Activated CD4-positive, alpha-beta T cell treated with anti-CD3 and anti-CD28 coated beads for 36 hours (primary cell): Measurements from ENCODE around the gene IRF2. TPM values are rescaled to one million over a fixed set of nuclear protein-coding genes. Genes with fewer than 3 reads are reported as not detected.

Experiments
- ATAC-seq: fragments of 200-7000 bp; cut with Tn5 transposase; one replicate; pipeline ENCODE4 v1.10.0; 2021; ENCODE audit warnings: mild to moderate bottlenecking, moderate library complexity
- CTCF ChIA-PET: fragments of 350-600 bp; sonication (Branson Sonifier 250); formaldehyde crosslinking; loops from one replicate; lab custom pipeline; 2021; ENCODE audit warnings: antibody characterized with exemption; lab: Charles Lee
- POLR2A ChIA-PET: fragments of 350-600 bp; sonication (Branson Sonifier 250); formaldehyde crosslinking; loops from one replicate; lab custom pipeline; 2021; ENCODE audit warnings: antibody characterized with exemption, inconsistent platforms; lab: Charles Lee
- DNase-seq: peaks from one replicate; pipeline ENCODE4 v3.0.0-alpha.2; 2020
- H3K27ac Mint-ChIP-seq: one replicate; pipeline ENCODE4 v1.8.0; 2021; ENCODE audit warnings: mixed read lengths
- H3K27me3 Mint-ChIP-seq: one replicate; pipeline ENCODE4 v1.8.0; 2021; ENCODE audit warnings: mixed read lengths
- H3K36me3 Mint-ChIP-seq: one replicate; pipeline ENCODE4 v1.8.0; 2021; ENCODE audit warnings: low read depth, mixed read lengths
- H3K4me1 Mint-ChIP-seq: one replicate; pipeline ENCODE4 v1.8.0; 2021; ENCODE audit warnings: mixed read lengths
- H3K4me3 Mint-ChIP-seq: one replicate; pipeline ENCODE4 v1.8.0; 2021; ENCODE audit warnings: mild to moderate bottlenecking, moderate library complexity, mixed read lengths
- H3K9me3 Mint-ChIP-seq: one replicate; pipeline ENCODE4 v1.8.0; 2021; ENCODE audit warnings: low read depth, mixed read lengths
- intact Hi-C, 2 experiments: fragments of 100-400 bp; cut with DNase I in 1 of 2; cut with micrococcal nuclease in 1 of 2; formaldehyde crosslinking; loops; one replicate each; pipeline versions ENCODE4 v1.14.2 to v1.15.1; 2022 to 2024; cut with DNase I, micrococcal nuclease
- total RNA-seq, 2 experiments: library from RNA; stranded (reverse); gene quantifications; one replicate each; pipeline ENCODE4 v1.2.3, GENCODE V29; 2021

Gene IRF2
- total RNA-seq, 2 experiments from 2014 or later = 50.1 to 68.9 TPM

DNA sequence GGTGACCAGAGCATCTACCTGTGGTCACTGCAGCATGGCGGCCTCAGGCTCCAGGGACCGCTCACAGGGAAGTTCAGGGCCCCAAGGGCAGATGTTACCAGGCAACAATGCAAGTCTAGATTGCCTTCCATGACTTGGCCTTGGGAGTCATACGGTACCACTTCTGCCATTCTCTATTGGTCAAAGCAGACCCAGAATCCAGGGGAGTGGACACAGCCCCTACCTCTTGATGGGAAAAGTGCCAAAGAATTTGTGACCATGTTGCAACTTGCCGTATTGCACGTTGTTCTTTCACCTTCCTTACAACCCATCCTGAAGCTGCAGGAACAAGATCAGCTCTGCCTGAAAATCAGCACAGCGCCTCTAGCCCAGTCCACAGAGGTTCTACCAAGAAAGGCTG is 111.1 kb downstream of the IRF2 start:
- Mint-ChIP-seq H3K4me1 (peaks cover 6% of the 10 kb centered on the region), H3K27ac (no peak overlapping the region), H3K4me3 (no peak overlapping the region), H3K27me3 (no peaks in the 10 kb centered on the region), H3K36me3 (no peaks in the 10 kb centered on the region), H3K9me3 (no peaks in the 10 kb centered on the region)
- CTCF ChIA-PET = interaction anchor here (1.4 kb wide), 1 partner anchor 14 kb away, joined by 3 read pairs; no protein-coding TSS in a partner anchor
- POLR2A ChIA-PET = interaction anchor here (0.7 kb wide), 1 partner anchor 15 kb away, joined by 3 read pairs; no protein-coding TSS in a partner anchor
- intact Hi-C loops = no loop called here
- no peak for ATAC-seq
- no peak for DNase-seq

GRCh38 chr4:184362396-184362795 is 112.0 kb downstream of the IRF2 start:
- intact Hi-C loops = no loop called here
- no peak for ATAC-seq
- peaks cover 6% of the 10 kb centered on the region for H3K4me1 Mint-ChIP-seq
- no peak for DNase-seq
- no peak overlapping the region for H3K4me3 Mint-ChIP-seq
- H3K27me3 Mint-ChIP-seq = no peaks in the 10 kb centered on the region
- POLR2A ChIA-PET = no interaction called here
- no peak overlapping the region for H3K27ac Mint-ChIP-seq
- CTCF ChIA-PET = interaction anchor here (1.4 kb wide), 3 partner anchors 9 to 110 kb away, joined by 3 to 4 read pairs (median 3); no protein-coding TSS in a partner anchor
- peaks cover 2% of the 10 kb centered on the region for H3K36me3 Mint-ChIP-seq
- H3K9me3 Mint-ChIP-seq = peaks cover 2% of the 10 kb centered on the region

DNA sequence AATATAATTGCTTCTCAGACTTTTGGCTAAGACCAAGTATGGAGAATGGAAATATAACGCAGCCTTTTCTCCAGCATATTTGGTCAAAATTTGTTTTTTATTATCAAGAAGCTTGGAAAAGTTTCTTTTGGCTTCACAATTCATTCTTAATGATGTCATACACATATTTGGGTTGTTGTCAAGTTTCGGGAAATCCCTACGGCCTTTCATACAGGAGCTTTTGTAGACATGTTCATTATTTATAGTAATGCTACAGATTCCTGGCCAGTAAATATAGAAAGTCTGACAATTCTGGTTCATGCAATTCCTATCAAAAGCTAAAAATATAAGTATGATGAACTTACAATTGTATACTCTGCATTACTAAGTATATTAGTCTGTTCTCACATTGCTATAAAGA is 112.9 kb downstream of the IRF2 start:
- intact Hi-C loops = no loop called here
- no peaks in the 10 kb centered on the region for H3K27me3 Mint-ChIP-seq
- ChIA-PET CTCF (interaction anchor here (0.7 to 1.4 kb wide), 3 partner anchors 10 to 109 kb away, joined by 3 to 4 read pairs (median 3); no protein-coding TSS in a partner anchor), POLR2A (no interaction called here)
- DNase-seq (no peak), ATAC-seq (no peak)
- peaks cover 2% of the 10 kb centered on the region for H3K36me3 Mint-ChIP-seq
- no peak overlapping the region for H3K27ac Mint-ChIP-seq
- H3K9me3 Mint-ChIP-seq = peaks cover 2% of the 10 kb centered on the region
- H3K4me1 Mint-ChIP-seq = peaks cover 6% of the 10 kb centered on the region
- no peak overlapping the region for H3K4me3 Mint-ChIP-seq

DNA sequence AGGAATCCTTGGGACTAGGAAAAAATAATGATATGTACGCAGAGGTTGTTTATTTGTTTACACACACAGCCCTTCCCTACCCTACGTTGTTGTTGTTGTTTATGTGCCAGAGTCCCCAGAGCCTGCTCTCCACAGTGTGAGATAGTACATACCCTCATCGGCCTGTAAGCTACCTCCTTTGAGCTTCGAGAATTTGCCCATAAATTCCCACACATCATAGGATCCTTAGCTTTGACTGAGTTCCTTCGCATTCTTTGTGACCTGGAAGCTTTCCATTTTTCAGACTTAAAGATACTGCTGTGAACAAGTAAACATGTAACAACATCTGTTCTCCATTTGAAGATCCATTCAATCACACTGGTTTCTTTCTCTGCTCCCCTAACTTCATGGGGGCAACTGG is 114.5 kb downstream of the IRF2 start:
- POLR2A ChIA-PET = no interaction called here
- Mint-ChIP-seq H3K9me3 (peaks cover 2% of the 10 kb centered on the region), H3K4me3 (no peak overlapping the region), H3K27ac (no peak overlapping the region), H3K4me1 (peaks cover 15% of the 10 kb centered on the region), H3K36me3 (peaks cover 2% of the 10 kb centered on the region), H3K27me3 (no peaks in the 10 kb centered on the region)
- intact Hi-C loops = no loop called here
- ATAC-seq (no peak), DNase-seq (no peak)
- CTCF ChIA-PET = no interaction called here

GRCh38 chr4:184358521-184359232 is 115.7 kb downstream of the IRF2 start:
- no peak overlapping the region for H3K4me3 Mint-ChIP-seq
- ATAC-seq (no peak), DNase-seq (no peak)
- H3K9me3 Mint-ChIP-seq = peaks cover 2% of the 10 kb centered on the region
- no peak overlapping the region for H3K27ac Mint-ChIP-seq
- CTCF ChIA-PET = interaction anchor here (0.6 to 2.2 kb wide), 3 partner anchors 8 to 285 kb away, joined by 3 to 6 read pairs (median 4); no protein-coding TSS in a partner anchor
- peaks cover 2% of the 10 kb centered on the region for H3K36me3 Mint-ChIP-seq
- H3K27me3 Mint-ChIP-seq = no peaks in the 10 kb centered on the region
- intact Hi-C loops = no loop called here
- peaks cover 19% of the 10 kb centered on the region for H3K4me1 Mint-ChIP-seq
- POLR2A ChIA-PET = no interaction called here

- no peaks in the 10 kb centered on the region for H3K27me3 Mint-ChIP-seq
- H3K27ac Mint-ChIP-seq = no peak overlapping the region
- DNase-seq (no peak), ATAC-seq (no peak)
- intact Hi-C loops = no loop called here
- peaks cover 19% of the 10 kb centered on the region for H3K4me1 Mint-ChIP-seq
- H3K9me3 Mint-ChIP-seq = peaks cover 2% of the 10 kb centered on the region
- CTCF ChIA-PET = interaction anchor here (0.6 to 2.2 kb wide), 4 partner anchors 9 to 327 kb away, joined by 3 to 6 read pairs (median 4); no protein-coding TSS in a partner anchor
- H3K36me3 Mint-ChIP-seq = peaks cover 2% of the 10 kb centered on the region
- no peak overlapping the region for H3K4me3 Mint-ChIP-seq
- POLR2A ChIA-PET = no interaction called here
Measured at GRCh38 chr4:184357772-184358171, 116.6 kb downstream of the IRF2 start.

GRCh38 chr4:184357165-184357564 is 117.2 kb downstream of the IRF2 start:
- peaks cover 15% of the 10 kb centered on the region for H3K4me1 Mint-ChIP-seq
- no peak for DNase-seq
- H3K4me3 Mint-ChIP-seq = no peak overlapping the region
- POLR2A ChIA-PET = no interaction called here
- ATAC-seq = no peak
- no peaks in the 10 kb centered on the region for H3K27me3 Mint-ChIP-seq
- CTCF ChIA-PET = interaction anchor here (0.7 to 2.2 kb wide), 2 partner anchors 9 to 327 kb away, joined by 3 to 6 read pairs; no protein-coding TSS in a partner anchor
- H3K36me3 Mint-ChIP-seq = peaks cover 2% of the 10 kb centered on the region
- H3K9me3 Mint-ChIP-seq = peaks cover 2% of the 10 kb centered on the region
- intact Hi-C loops = no loop called here
- no peak overlapping the region for H3K27ac Mint-ChIP-seq

- Mint-ChIP-seq H3K27me3 (no peaks in the 10 kb centered on the region), H3K36me3 (peaks cover 2% of the 10 kb centered on the region), H3K4me3 (no peak overlapping the region), H3K27ac (no peak overlapping the region), H3K4me1 (peaks cover 15% of the 10 kb centered on the region), H3K9me3 (peaks cover 2% of the 10 kb centered on the region)
- POLR2A ChIA-PET = no interaction called here
- CTCF ChIA-PET = interaction anchor here (0.5 to 0.6 kb wide), 2 partner anchors 10 to 459 kb away, joined by 3 read pairs; no protein-coding TSS in a partner anchor
- no peak for DNase-seq
- intact Hi-C loops = no loop called here
- ATAC-seq = no peak
Measured at GRCh38 chr4:184356366-184356765, 118.0 kb downstream of the IRF2 start.

- Mint-ChIP-seq H3K27ac (no peak overlapping the region), H3K4me1 (peaks cover 15% of the 10 kb centered on the region), H3K27me3 (no peaks in the 10 kb centered on the region), H3K4me3 (no peak overlapping the region), H3K36me3 (peaks cover 2% of the 10 kb centered on the region), H3K9me3 (peaks cover 2% of the 10 kb centered on the region)
- no peak for DNase-seq
- ChIA-PET POLR2A (no interaction called here), CTCF (interaction anchor here (0.5 to 0.6 kb wide), 2 partner anchors 10 to 459 kb away, joined by 3 read pairs; no protein-coding TSS in a partner anchor)
- ATAC-seq = no peak
- intact Hi-C loops = no loop called here
Measured at GRCh38 chr4:184355857-184356256, 118.5 kb downstream of the IRF2 start.

- peaks cover 15% of the 10 kb centered on the region for H3K4me1 Mint-ChIP-seq
- intact Hi-C loops = no loop called here
- H3K27me3 Mint-ChIP-seq = no peaks in the 10 kb centered on the region
- peaks cover 2% of the 10 kb centered on the region for H3K9me3 Mint-ChIP-seq
- peak overlapping the region; percentile 42 for H3K27ac Mint-ChIP-seq
- ChIA-PET POLR2A (no interaction called here), CTCF (no interaction called here)
- ATAC-seq (peak; percentile 53), DNase-seq (peak; percentile 34)
- H3K36me3 Mint-ChIP-seq = peaks cover 2% of the 10 kb centered on the region
- no peak overlapping the region for H3K4me3 Mint-ChIP-seq
Measured at GRCh38 chr4:184355111-184355604, 119.2 kb downstream of the IRF2 start.

- no peak for DNase-seq
- peaks cover 4% of the 10 kb centered on the region for H3K27me3 Mint-ChIP-seq
- peaks cover 2% of the 10 kb centered on the region for H3K36me3 Mint-ChIP-seq
- no peak overlapping the region for H3K27ac Mint-ChIP-seq
- ChIA-PET POLR2A (interaction anchor here (0.6 kb wide), 1 partner anchor 25 kb away, joined by 3 read pairs; no protein-coding TSS in a partner anchor), CTCF (no interaction called here)
- intact Hi-C loops = no loop called here
- H3K4me3 Mint-ChIP-seq = no peak overlapping the region
- ATAC-seq = no peak
- peaks cover 15% of the 10 kb centered on the region for H3K4me1 Mint-ChIP-seq
- H3K9me3 Mint-ChIP-seq = peaks cover under 1% of the 10 kb centered on the region
Measured at GRCh38 chr4:184352891-184353290, 121.5 kb downstream of the IRF2 start.
